ENCODE measurements around the gene ADAM30.

Gene ADAM30

DNA sequence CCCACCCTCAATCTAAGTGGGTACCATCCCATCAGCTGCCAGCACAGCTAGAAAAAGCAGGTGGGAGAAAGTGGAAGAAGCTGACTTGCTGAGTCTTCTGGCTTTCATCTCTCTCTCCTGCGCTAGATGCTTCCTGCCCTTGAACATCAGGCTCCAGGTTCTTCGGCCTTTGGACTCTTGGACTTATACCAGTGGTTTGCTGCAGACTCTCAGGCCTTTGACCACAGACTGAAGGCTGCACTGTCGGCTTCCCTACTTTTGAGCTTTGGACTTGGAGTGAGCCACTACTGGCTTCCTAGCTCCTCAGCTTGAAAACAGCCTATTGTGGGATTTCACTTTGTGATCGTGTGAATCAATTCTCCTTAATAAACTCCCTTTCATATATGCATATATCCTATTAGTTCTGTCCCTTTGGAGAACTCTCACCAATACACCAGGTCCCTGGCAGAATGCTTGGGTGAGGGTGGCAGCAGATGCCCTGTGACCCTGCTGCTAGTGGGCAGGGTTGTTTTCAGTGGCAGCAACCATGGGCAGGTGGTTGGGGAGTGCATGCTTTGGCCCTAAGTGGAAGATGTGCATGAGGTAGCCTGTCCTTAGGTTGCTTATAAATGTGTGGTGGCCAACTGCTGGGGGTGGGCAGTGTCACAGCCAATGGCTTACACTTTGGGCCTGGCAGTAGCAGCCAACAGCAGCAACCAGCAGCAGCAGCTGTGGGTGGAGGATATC lies 10.8 kb upstream of the ADAM30 start:
- no peak for DNase-seq

DNA sequence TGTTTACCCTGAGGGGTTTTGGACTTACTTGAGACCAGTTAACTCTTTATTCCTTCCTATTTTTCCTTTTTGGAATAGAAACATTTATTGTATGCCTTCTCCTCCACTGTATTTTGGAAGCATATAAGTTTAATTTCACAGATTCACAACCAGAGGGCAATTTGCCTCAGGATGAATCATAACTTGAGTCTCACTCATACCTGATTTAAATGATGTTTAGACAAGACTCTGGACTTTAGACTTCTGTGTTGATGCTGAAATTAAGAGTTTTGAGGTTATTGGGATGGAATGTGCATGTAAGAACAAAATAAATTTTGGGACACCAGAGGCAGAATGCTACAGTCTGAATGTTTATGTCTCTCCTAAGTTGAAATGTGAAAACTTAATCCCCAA lies 7.1 kb upstream of the ADAM30 start:
- DNase-seq = no peak

GRCh38 chr1:119902775-119903442 lies 6.6 kb upstream of the ADAM30 start:
- DNase-seq = no peak

DNA sequence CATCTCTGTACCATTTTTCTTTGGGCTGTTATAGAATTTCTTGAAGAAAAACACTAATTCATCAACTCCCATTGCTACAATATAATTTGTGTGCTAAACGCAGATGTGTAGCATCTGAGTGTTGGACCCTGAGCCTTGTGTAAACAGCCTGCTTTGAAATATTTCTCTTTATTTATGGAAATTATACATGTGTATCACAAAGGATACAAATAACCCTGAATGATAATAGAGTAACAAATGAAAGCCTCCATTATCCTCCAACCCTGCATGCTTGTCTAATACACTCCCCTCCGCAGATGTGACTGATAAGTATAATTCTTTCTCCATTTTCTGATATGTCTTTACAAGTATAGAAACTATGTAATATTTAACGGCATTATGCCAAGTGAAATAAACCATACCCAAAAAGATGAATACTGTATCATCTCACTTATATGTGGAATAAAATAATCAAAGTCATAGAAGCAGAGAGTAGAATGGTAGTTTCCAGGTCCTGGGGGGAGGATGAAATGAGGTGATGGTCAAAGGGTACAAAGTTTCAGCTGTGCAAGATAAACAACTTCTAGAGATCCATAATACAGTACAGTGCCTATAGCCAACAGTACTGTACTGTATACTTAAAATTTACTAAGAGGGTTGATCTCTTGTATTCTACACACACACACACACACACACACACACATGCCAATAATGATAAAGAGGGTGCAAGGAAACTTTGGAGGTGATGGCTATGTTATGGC lies 2.8 kb upstream of the ADAM30 start:
- no peak for DNase-seq

GRCh38 chr1:119898530-119898929 lies 2.2 kb upstream of the ADAM30 start:
- no peak for DNase-seq

DNA sequence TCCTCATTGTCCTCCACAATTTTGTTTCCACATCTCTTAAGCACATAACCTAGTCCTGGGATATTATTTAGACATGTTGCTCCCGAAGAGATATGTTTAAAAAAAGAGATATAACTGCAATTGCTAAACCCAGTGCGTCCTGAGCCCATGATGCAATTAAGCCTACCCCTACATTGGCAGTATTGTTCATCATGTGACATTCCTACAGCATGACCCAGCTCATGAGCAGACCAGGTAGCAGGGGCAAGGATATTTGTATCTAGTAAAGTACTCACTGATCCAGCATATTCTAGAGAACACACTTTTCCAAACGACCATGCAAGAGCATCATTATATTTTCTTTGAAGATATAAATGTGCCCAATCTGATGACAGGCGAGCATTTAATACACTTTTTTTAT lies 1.2 kb downstream of the ADAM30 start:
- DNase-seq = no peak

GRCh38 chr1:119893827-119894700 lies 2.3 kb downstream of the ADAM30 start:
- DNase-seq = no peak

- no peak for DNase-seq
These were observed 3.0 kb downstream of the ADAM30 start for GRCh38 chr1:119893238-119893791.

DNA sequence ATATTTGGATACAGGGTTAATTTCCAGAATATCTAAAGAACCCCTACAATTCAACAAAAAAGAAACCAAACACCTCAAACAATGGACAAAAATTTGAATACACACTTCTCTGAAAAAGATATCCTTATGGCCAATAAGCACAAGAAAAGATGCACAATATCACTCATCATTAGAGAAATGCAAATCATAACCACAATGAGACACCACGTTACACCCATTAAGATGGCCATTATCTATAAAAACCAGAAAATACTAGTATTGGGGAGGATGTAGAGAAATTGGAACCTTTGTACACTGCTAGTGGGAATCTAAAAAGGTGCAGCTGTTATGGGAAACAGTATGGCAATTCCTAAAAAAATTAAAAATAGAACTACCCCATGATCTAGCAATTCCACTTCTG lies 4.9 kb downstream of the ADAM30 start:
- DNase-seq = no peak

- no peak for DNase-seq
These were observed 7.8 kb downstream of the ADAM30 start for GRCh38 chr1:119888476-119888875.

GRCh38 chr1:119887427-119887826 lies 8.9 kb downstream of the ADAM30 start:
- no peak for DNase-seq

DNA sequence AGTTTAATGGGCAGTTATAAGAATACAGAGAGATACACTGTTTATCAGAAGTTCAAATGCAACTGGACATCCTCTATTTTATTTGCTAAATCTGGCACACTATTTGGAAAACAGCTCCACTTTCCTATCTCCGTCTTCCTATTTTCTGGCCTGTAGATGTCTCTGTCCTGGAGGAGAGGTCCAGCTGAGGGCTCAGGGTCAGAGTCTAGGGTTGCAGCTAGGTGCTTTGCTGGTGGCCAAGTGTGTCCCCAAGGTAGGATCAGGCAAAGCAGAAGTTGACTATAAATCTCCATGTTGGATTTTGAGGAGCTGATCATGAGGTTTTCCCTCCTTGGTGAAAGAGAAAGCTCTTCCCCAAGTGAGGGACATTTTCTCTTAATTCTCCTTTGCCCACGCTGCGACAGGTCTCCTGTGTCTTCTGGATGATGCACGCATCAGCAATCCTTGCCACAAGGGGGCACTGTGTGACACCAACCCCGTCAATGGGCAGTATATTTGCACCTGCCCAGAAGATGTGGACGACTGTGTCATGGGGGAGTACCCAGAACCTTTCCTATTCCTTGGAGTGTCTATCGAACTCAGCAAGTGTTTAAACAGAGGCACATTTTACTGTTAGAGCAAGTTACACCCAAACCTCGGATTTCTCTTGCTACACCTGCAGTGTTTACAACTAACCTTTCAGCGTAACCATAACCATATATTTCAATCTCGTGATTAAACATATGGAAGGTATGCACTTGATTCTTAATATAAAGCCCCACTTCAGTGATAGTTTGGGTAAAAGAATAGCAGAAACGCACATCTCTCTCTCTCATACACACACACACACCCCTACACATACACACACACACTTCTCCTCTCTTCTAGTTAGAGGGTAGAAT lies 10.2 kb downstream of the ADAM30 start:
- DNase-seq = no peak

GRCh38 chr1:119884711-119885110 lies 11.6 kb downstream of the ADAM30 start:
- DNase-seq = no peak

GRCh38 chr1:119883826-119884225 lies 12.5 kb downstream of the ADAM30 start:
- DNase-seq = no peak

- no peak for DNase-seq
These were observed 13.9 kb downstream of the ADAM30 start for GRCh38 chr1:119882132-119883049.

- no peak for DNase-seq
These were observed 16.5 kb downstream of the ADAM30 start for GRCh38 chr1:119879510-119880434.

DNA sequence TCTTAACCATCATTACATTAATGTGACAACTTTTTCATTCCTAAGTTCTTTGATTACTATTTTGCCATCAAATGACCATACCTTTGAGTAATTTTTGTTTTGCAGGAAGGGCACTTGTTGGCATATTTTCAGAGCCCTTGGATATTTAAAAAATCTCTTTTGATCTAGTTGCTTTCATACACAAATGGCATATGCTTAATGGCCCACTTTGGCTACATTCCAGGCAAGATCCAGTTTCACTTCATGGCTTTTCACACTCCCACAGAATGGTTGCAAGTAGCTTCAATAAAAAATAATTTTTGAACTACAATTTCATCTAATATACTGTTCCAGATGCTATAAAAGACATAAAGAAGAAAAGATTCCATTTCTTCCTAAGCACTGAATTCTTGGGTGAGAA lies 18.1 kb downstream of the ADAM30 start:
- DNase-seq = no peak

DNA sequence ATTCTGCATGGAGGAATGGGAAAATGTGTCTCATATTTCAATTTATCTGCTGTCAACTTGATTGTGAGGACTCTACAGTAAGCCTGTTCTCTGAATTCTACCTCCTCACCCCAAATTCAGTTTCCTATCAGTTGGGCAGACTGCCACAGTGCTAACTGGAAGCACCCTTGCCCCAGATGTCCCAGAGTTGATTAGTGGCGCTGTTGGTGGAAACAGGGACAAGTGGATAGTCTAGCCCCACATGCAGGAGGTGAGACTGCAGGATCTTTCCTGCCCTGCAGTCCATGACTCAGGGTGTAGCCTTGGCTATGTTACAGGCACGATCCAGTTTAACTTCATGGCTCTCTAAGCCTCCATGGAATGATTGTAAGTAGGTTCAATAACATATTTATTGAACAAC lies 22.1 kb downstream of the ADAM30 start:
- no peak for DNase-seq

Measured in kidney glomerular epithelial cell (primary cell).